ENCODE measurements around the gene RABL3.

Gene RABL3

GRCh38 chr3:120773932-120774331, 31.6 kb upstream of the RABL3 start:
- no peak for DNase-seq (ENCODE audit: low read depth)
- TF ChIP-seq, protein P1, sequence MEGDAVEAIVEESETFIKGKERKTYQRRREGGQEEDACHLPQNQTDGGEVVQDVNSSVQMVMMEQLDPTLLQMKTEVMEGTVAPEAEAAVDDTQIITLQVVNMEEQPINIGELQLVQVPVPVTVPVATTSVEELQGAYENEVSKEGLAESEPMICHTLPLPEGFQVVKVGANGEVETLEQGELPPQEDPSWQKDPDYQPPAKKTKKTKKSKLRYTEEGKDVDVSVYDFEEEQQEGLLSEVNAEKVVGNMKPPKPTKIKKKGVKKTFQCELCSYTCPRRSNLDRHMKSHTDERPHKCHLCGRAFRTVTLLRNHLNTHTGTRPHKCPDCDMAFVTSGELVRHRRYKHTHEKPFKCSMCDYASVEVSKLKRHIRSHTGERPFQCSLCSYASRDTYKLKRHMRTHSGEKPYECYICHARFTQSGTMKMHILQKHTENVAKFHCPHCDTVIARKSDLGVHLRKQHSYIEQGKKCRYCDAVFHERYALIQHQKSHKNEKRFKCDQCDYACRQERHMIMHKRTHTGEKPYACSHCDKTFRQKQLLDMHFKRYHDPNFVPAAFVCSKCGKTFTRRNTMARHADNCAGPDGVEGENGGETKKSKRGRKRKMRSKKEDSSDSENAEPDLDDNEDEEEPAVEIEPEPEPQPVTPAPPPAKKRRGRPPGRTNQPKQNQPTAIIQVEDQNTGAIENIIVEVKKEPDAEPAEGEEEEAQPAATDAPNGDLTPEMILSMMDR (IDR thresholded peaks at IDR 0.05; ENCODE audit: control insufficient read depth, insufficient read depth, low read depth, low read length, missing control alignments), result no peak
- H3K4me3 ChIP-seq (ENCODE audit: control insufficient read depth, low read depth, low read length), result no peak overlapping the region

GRCh38 chr3:120772081-120772480, 29.8 kb upstream of the RABL3 start:
- TF ChIP-seq, protein P1 (IDR thresholded peaks at IDR 0.05; ENCODE audit: control insufficient read depth, insufficient read depth, low read depth, low read length, missing control alignments), result no peak
- no peak for DNase-seq (ENCODE audit: low read depth)
- H3K4me3 ChIP-seq (ENCODE audit: control insufficient read depth, low read depth, low read length), result no peak overlapping the region

GRCh38 chr3:120770891-120771290, 28.6 kb upstream of the RABL3 start:
- no peak overlapping the region for H3K4me3 ChIP-seq (ENCODE audit: control insufficient read depth, low read depth, low read length)
- TF ChIP-seq, protein P1 (IDR thresholded peaks at IDR 0.05; ENCODE audit: control insufficient read depth, insufficient read depth, low read depth, low read length, missing control alignments), result no peak
- no peak for DNase-seq (ENCODE audit: low read depth)

GRCh38 chr3:120769436-120769835, 27.1 kb upstream of the RABL3 start:
- TF ChIP-seq, protein P1 (IDR thresholded peaks at IDR 0.05; ENCODE audit: control insufficient read depth, insufficient read depth, low read depth, low read length, missing control alignments), result no peak

DNA sequence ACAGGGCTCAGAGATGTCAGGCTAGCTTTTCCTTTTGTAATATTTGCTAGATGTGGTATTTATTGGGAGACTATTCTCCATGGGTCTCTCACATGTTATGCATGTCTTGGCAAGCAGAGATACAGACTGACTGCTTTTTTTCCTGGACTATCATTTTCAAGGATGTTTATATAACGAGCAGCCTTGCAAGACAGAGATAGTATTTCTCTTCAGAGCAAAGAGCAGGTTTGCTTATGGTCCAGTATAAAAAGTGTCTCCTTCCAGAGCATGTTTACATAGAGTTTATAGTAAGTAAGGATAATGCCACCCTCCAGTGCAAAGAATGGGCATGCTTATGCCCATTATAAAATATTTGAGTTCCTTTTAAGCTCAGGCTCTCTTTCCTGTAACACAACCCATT, 24.8 kb upstream of the RABL3 start:
- H3K4me3 ChIP-seq (ENCODE audit: control insufficient read depth, low read depth, low read length), result no peak overlapping the region
- no peak for DNase-seq (ENCODE audit: low read depth)
- TF ChIP-seq, protein P1 (IDR thresholded peaks at IDR 0.05; ENCODE audit: control insufficient read depth, insufficient read depth, low read depth, low read length, missing control alignments), result no peak

More at GRCh38 chr3:120769436-120769835, 27.1 kb upstream of the RABL3 start:
- no peak for DNase-seq (ENCODE audit: low read depth)
- H3K4me3 ChIP-seq (ENCODE audit: control insufficient read depth, low read depth, low read length), result no peak overlapping the region

GRCh38 chr3:120766576-120766975, 24.3 kb upstream of the RABL3 start:
- no peak for DNase-seq (ENCODE audit: low read depth)
- TF ChIP-seq, protein P1 (IDR thresholded peaks at IDR 0.05; ENCODE audit: control insufficient read depth, insufficient read depth, low read depth, low read length, missing control alignments), result no peak
- H3K4me3 ChIP-seq (ENCODE audit: control insufficient read depth, low read depth, low read length), result no peak overlapping the region

Data from AG09309 (cell line).